HK-2 (cell line): ENCODE results near the gene SF3B1.
"Not testable (repeated sequence)": the region's sequence is repeated elsewhere in the genome, so short reads cannot be mapped to it uniquely, and the experiment has no call there.

Experiments
- DNase-seq: peaks from one replicate; pipeline ENCODE4 v3.0.0-alpha.2; 2018; ENCODE audit not compliant: unreplicated experiment

The SF3B1 gene

GRCh38 chr2:197433780-197434438, 919 bp downstream of the SF3B1 start:
- no peak for DNase-seq

DNA sequence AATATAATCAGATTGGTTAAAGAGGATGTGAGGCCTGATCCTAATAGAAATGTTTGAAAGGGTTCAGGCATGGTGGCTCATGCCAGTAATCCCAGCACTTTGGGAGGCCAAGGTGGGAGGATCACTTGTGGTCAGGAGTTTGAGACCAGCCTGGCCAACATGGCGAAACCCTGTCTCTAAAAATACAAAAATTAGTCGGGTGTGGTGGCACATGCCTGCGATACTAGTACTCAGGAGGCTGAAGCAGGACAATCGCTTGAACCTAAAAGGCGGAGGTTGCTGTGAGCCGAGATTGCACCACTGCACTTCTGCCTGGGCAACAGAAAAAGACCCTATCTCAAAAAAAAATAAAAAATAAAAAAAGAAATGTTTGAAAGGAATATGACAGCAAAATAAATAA, 2.3 kb downstream of the SF3B1 start:
- DNase-seq = not testable (repeated sequence)

GRCh38 chr2:197431858-197432257, 3.0 kb downstream of the SF3B1 start:
- no peak for DNase-seq

DNA sequence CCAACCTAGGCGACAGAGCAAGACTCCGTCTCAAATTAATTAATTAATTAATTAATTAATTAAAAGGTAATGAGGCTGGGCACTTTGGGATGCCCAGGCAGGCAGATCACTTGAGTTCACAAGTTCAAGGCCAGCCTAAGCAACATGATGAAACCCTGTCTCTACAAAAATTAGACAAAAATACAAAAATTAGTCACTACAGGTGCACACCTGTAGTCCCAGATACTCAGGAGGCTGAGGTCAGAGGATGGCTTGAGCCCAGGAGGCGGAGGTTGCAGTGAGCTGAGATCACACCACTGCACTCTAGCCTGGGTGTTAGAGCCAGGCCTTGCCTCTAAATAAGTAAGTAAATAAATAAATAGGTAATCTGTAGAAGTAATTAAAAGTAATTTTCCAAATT, 6.8 kb downstream of the SF3B1 start:
- no peak for DNase-seq

DNA sequence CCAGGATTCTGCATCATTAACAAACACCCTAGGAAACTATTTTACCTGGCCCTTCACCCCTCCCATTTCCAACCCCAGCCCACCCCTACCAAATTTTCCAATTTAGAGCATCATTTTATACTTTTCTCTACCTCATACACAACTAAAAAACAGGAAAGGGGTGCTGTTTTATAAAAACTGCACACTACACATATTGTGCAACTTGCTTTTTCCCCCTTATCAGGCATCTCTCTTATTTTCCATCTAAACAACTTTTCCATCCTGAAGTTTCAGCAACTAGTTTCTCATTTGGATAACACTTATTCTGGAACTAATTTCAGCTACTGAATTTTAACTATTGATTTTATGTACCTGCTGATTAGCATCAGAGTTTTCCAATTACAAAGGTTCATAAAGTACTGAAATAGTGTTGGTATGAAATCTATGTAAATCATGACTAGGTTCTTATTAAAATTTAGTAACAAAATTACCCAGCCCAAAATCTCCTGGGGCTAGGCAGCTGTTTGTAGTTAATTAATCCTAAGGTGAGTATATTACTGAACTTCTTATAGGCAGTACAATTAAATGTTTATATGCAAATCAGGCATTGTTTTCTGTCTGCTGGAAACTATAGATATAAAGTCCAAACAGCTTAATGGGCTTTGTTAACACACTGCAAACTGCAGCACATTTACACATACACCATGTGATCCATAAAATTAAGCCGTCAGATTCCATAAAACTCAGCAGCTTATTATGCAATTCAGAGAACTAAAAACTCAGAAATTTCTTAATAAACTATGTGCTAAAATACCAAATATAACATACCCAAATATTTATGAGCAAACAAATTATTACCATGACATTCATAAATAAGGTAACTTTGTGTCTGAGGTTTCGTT, 7.9 kb downstream of the SF3B1 start:
- no peak for DNase-seq

DNA sequence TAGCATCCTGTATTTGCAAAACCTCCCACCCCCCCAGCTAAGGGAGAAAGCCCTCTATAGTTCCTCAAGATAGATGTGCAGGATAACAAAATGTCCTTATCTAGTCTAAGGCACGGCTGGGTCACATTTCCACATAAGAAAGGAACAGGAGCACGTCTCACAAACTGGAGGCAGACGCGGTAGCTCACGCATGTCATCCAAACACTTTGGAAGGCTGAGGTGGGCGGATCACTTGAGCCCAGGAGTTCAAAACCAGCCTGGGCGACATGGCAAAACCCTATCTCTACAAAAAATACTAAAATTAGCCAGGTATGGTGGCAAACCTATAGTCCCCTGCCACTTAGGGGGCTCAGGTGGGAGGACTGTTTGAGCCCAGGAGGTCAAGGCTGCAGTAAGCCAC, 9.3 kb downstream of the SF3B1 start:
- no peak for DNase-seq

DNA sequence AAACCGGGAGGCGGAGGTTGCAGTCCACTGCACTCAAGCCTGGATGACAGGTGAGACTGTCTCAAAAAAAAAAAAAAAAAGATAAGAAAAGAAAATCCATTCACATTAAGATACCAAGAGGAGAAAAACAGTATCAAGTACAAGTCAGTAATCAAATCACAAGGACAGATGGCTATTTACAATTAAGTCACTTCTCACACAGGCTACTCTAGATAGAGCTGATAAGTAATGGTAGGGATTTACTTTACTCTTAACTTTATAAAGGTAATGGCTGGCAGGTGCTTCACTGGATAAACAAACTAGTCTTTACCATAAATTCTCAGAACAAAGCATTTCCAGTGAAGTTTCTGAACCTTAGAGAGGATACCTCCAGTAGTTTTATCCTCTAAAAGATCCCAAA, 11.5 kb downstream of the SF3B1 start:
- no peak for DNase-seq

GRCh38 chr2:197419438-197419837, 15.4 kb downstream of the SF3B1 start:
- no peak for DNase-seq

DNA sequence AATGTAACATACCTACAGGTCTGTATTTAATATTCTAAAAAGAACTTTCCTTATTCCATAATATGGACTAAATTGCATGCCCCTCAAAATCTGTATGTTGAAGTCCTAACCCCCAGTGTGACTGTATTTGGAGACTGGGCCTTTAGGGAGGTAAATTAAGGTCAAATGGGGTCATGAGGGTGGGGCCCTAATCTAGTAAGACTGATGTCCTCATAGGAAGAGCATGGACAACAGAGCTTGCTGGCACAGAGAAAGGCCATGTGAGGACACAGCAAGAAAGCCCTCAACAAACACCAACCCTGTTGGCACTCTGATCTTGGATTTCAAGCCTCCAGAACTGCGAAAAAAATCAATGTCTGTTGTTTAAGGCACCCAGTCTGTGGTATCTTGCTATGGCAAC, 18.6 kb downstream of the SF3B1 start:
- no peak for DNase-seq

DNA sequence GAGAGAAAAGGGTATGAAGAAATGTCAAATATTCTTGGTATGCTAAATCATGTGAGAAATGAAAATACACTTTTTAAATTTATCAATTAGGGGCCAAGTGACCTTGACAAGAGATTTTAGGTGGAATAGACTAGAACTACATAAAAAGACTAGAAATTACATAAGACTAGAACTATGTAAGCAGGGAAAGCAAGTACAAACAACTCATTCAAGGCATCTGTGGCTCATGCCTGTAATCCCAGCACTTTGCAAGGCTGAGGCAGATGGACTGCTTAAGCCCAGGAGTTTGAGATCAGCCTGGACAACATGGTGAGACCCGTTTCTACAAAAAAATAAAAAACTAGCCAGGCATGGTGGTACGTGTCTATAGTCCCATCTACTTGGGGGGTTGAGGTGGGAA, 20.3 kb downstream of the SF3B1 start:
- DNase-seq = no peak

DNA sequence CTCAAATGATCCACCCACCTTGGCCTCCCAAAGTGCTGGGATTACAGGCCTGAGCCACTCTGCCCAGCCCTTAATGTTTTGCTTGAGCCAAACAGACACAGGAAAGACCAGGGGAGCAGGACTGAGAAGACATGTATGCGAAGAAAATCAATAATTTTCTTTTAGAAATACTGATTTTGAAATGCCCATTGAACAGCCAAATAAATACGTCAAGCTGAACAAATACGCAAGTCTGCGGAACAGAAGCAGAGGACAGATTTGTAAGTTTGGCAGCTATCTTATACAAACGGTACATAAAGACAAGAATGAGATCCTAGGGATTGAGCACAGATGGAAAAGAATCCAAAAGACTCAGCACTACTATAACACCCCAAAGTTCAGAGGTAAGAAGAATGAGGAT, 20.8 kb downstream of the SF3B1 start:
- DNase-seq = no peak

- no peak for DNase-seq
Observed at GRCh38 chr2:197405582-197405981, 29.2 kb downstream of the SF3B1 start.

- DNase-seq = no peak
Observed at GRCh38 chr2:197399887-197400540, 34.8 kb downstream of the SF3B1 start.

- no peak for DNase-seq
Observed at GRCh38 chr2:197398913-197399312, 35.9 kb downstream of the SF3B1 start.

DNA sequence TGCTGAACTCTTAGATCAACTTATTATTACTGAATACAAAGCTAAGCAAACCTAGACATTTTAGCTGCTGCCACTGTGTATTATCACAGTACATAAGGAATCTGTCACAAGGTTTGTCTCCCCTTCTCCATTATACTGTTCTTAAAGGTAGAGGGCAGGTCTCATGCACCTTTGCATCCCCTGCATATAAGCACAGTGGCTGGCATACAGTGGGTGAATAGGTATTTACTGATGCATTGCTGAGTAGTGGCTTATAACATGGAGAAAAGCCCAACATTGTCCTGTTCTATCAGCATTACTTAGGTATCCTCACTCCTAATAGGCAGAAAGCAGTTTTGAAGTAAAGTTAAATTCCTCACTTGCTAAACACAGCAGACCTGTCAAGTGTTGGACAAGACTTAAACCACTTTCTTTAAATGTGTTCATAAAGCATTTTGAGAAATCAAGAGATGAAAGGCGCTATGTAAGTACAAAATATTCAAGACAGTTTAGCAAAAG, 43.6 kb downstream of the SF3B1 start:
- DNase-seq = no peak

- DNase-seq = no peak
Observed at GRCh38 chr2:197388866-197389587, 45.8 kb downstream of the SF3B1 start.

GRCh38 chr2:197387179-197387578, 47.6 kb downstream of the SF3B1 start:
- DNase-seq = no peak

GRCh38 chr2:197386242-197386641, 48.6 kb downstream of the SF3B1 start:
- no peak for DNase-seq

DNA sequence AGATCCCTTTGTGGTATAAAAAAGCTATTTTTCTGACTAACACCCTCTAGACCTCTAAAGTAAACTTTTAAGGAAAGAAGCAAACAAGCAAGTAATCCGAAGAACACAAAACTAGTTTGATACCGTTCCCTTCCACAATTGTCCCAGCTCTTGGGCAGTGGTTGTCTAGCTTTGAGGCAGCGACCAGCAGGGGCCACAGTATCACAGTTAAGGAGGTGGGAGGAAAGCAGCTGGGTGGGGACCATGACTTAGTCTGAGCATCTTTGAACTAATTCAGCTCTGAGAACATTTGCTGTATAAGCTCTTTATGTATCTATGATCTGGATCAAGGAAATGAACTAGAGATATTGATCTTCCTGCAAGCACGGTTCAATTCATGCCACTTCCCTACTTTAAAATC, 51.0 kb downstream of the SF3B1 start:
- no peak for DNase-seq

DNA sequence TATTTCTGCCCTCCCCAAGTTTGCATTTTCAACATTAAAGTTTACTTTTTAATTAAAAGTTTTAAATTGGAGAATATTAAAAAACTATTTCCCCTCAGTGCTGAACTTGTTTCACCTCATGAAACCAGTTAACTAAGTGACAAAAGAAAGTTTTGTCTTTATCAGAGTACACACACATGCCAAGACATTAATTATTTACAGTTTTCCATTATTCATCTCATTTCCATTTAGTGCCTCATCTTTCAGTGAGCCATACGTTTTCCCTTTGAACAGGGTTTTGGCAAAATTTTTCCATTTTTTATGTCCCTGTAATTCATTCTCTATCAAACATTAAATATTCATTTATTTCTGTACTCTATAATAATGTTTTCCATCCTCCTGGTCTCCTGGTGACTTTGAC, 53.2 kb downstream of the SF3B1 start:
- no peak for DNase-seq

DNA sequence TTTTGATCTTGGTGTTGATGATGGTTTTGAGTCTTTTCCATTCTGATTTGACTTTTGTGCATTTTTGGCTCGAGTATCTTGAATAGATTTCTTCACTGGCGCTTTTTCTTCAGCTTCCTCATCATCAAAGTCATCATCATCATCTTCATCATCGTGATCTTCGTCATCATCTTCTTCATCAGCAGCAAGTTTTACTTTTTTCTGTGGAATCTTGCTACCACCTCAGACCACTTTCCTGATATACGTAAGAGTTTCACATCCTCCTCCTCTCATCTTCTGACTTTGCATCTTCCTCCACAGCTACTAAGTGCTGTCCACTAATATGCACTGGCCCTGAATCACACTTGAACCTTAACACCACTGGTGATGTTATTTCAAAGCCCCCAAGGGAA, 54.9 kb downstream of the SF3B1 start:
- DNase-seq = not testable (repeated sequence)

GRCh38 chr2:197379308-197379917, 55.4 kb downstream of the SF3B1 start:
- DNase-seq = not testable (repeated sequence)
